PFSK-1 (cell line): ENCODE data around the gene RFNG.

Experiments
- SIN3A ChIP-seq: IDR thresholded peaks from 2 replicates; pipeline ENCODE4 v1.6.1; 2012; ENCODE audit warnings: mild to moderate bottlenecking, low read length, moderate library complexity, borderline replicate concordance; ENCODE audit not compliant: insufficient read depth
- TAF1 ChIP-seq: IDR thresholded peaks from 2 replicates; pipeline ENCODE4 v1.6.1; 2012; ENCODE audit warnings: low read length, control low read depth, borderline replicate concordance; ENCODE audit not compliant: insufficient read depth
- TF ChIP-seq, protein P1 (sequence below), 2 experiments: IDR thresholded peaks; 2 replicates each; pipeline versions ENCODE4 v1.6.1 to v1.8.0; 2011 to 2012; ENCODE audit warnings: low read depth in 2 of 2, low read length in 2 of 2, control low read depth in 1 of 2, inconsistent platforms in 1 of 2, mild to moderate bottlenecking in 1 of 2, moderate library complexity in 1 of 2; ENCODE audit not compliant: insufficient read depth in 1 of 2

DNA sequence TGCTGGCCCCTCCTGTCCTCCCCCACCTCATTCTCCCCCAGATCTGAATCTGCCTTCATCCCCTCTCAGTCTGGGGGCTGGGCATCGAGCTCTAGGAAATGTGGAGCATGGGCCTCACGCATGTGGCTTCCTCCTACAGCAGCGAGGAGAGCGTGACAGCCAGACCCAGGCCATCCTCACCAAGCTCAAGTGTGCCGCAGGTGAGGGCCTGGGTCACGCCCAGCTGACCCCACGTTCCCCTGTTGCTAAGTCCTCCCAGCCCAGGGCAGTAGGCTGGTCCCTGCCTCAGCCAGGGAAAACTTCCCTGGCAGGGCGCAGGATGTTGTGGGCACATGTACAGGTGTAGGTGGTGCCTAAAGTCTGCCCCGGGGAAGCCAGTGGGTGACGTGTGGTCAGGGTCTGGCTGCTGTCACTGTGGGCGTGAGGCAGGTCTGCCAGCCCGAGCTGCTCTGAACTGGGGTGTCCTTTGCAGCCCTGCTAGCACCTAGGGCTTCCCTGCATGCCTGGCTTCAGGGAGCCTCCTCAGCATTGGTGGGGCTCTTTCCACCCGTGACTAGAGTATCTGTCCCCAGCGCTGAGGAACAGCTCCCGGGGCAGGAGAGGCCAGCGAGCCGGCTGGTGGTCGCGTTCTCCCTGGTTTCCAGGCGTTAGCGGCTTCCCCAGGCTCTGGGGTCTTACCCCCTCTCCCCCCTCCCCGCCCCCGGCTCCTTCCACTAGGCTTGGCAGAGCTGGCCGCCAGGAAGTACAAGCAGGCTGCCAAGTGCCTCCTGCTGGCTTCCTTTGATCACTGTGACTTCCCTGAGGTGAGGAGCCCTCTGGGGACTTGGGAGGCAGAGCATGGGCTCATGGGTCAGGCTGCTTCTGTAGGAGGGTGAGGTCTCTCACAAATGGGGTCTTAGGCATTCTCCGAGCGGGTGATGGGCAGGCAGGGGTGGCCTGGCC, 3.7 kb upstream of the RFNG start:
- no peak for TF ChIP-seq TAF1
- no peak for TF ChIP-seq SIN3A
- TF ChIP-seq, protein P1, sequence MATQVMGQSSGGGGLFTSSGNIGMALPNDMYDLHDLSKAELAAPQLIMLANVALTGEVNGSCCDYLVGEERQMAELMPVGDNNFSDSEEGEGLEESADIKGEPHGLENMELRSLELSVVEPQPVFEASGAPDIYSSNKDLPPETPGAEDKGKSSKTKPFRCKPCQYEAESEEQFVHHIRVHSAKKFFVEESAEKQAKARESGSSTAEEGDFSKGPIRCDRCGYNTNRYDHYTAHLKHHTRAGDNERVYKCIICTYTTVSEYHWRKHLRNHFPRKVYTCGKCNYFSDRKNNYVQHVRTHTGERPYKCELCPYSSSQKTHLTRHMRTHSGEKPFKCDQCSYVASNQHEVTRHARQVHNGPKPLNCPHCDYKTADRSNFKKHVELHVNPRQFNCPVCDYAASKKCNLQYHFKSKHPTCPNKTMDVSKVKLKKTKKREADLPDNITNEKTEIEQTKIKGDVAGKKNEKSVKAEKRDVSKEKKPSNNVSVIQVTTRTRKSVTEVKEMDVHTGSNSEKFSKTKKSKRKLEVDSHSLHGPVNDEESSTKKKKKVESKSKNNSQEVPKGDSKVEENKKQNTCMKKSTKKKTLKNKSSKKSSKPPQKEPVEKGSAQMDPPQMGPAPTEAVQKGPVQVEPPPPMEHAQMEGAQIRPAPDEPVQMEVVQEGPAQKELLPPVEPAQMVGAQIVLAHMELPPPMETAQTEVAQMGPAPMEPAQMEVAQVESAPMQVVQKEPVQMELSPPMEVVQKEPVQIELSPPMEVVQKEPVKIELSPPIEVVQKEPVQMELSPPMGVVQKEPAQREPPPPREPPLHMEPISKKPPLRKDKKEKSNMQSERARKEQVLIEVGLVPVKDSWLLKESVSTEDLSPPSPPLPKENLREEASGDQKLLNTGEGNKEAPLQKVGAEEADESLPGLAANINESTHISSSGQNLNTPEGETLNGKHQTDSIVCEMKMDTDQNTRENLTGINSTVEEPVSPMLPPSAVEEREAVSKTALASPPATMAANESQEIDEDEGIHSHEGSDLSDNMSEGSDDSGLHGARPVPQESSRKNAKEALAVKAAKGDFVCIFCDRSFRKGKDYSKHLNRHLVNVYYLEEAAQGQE (IDR thresholded peaks at IDR 0.05; ENCODE audit: insufficient read depth in 1 of 2, low read depth in 2 of 2, low read length in 2 of 2), result no peak
